Measurements from ENCODE around the gene ANKRD44. TPM values are rescaled to one million over a fixed set of nuclear protein-coding genes. Genes with fewer than 3 reads are reported as not detected.
A peak's percentile ranks its signal among the peaks of the same experiment; 100 is the strongest.

Gene ANKRD44
- total RNA-seq, 1 donor from 2014 or later, result 11.2 TPM

DNA sequence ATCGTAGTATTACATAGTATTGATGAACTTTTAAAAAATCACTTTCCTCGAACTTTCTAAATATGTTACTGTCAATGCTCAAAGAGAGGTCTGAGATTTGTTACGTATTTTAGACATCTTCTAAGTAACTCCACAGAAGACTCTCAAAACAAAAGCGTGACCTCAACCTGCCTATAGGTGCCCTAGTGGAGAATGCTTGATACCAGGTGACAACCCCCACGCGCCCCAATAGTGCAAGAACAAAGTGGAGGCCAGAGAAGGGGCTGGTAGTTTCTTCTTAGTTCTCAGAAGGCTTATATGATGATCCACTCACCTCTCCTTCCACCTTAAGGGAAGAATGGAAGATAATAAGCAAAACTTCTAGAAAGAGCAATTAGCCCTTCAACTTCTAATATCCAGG is 102.6 kb downstream of the ANKRD44 start:
- Mint-ChIP-seq H3K27me3 (ENCODE audit: low read depth) (no peaks in the 10 kb centered on the region), H3K4me1 (peaks cover 24% of the 10 kb centered on the region), H3K9me3 (peaks cover 5% of the 10 kb centered on the region), H3K27ac (ENCODE audit: unreplicated experiment) (no peak overlapping the region), H3K4me3 (no peak overlapping the region), H3K36me3 (ENCODE audit: low read depth) (no peaks in the 10 kb centered on the region)
- no peak for DNase-seq (ENCODE audit: low read depth, low spot score)
- no peak for TF ChIP-seq CTCF (conservative IDR thresholded peaks at IDR 0.05)

GRCh38 chr2:197207598-197207997 is 103.0 kb downstream of the ANKRD44 start:
- Mint-ChIP-seq H3K4me3 (no peak overlapping the region), H3K9me3 (peaks cover 5% of the 10 kb centered on the region), H3K36me3 (ENCODE audit: low read depth) (no peaks in the 10 kb centered on the region), H3K27ac (ENCODE audit: unreplicated experiment) (no peak overlapping the region), H3K4me1 (peaks cover 19% of the 10 kb centered on the region), H3K27me3 (ENCODE audit: low read depth) (no peaks in the 10 kb centered on the region)
- DNase-seq (ENCODE audit: low read depth, low spot score), result no peak
- no peak for TF ChIP-seq CTCF (conservative IDR thresholded peaks at IDR 0.05)

DNA sequence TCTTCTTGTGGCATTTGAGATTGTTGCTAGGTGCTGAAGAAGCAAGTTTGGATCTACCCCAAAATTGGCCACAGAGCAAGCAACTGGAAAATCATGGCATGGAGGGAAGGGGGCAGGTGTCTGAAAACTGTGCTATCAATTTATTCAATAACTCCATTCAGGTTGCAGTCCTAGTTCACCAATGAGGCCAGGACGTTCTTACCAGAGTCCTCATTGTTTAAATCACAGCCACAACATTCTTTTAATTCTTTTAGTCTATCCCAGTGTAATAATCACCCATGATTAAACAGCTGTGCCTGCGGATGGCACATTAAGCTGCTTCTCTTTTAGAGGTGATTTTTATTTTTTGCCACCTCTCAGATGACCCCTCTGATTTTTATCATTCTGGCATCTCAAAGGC is 103.5 kb downstream of the ANKRD44 start:
- no peaks in the 10 kb centered on the region for H3K36me3 Mint-ChIP-seq (ENCODE audit: low read depth)
- H3K9me3 Mint-ChIP-seq, result peaks cover 5% of the 10 kb centered on the region

GRCh38 chr2:197205585-197206215 is 104.9 kb downstream of the ANKRD44 start:
- no peaks in the 10 kb centered on the region for H3K36me3 Mint-ChIP-seq (ENCODE audit: low read depth)
- H3K27ac Mint-ChIP-seq (ENCODE audit: unreplicated experiment), result peak overlapping the region; percentile 81
- no peak for TF ChIP-seq CTCF (conservative IDR thresholded peaks at IDR 0.05)
- peaks cover 17% of the 10 kb centered on the region for H3K4me1 Mint-ChIP-seq
- peaks cover 5% of the 10 kb centered on the region for H3K9me3 Mint-ChIP-seq
- no peak for DNase-seq (ENCODE audit: low read depth, low spot score)
- H3K27me3 Mint-ChIP-seq (ENCODE audit: low read depth), result no peaks in the 10 kb centered on the region
- no peak overlapping the region for H3K4me3 Mint-ChIP-seq

More for the DNA sequence above, 103.5 kb downstream of the ANKRD44 start:
- Mint-ChIP-seq H3K27me3 (ENCODE audit: low read depth) (no peaks in the 10 kb centered on the region), H3K4me3 (no peak overlapping the region), H3K4me1 (peaks cover 17% of the 10 kb centered on the region), H3K27ac (ENCODE audit: unreplicated experiment) (no peak overlapping the region)
- no peak for DNase-seq (ENCODE audit: low read depth, low spot score)
- no peak for TF ChIP-seq CTCF (conservative IDR thresholded peaks at IDR 0.05)

GRCh38 chr2:197204519-197205250 is 105.9 kb downstream of the ANKRD44 start:
- Mint-ChIP-seq H3K9me3 (peaks cover 5% of the 10 kb centered on the region), H3K36me3 (ENCODE audit: low read depth) (no peaks in the 10 kb centered on the region), H3K4me3 (no peak overlapping the region), H3K27ac (ENCODE audit: unreplicated experiment) (no peak overlapping the region), H3K27me3 (ENCODE audit: low read depth) (no peaks in the 10 kb centered on the region), H3K4me1 (peaks cover 16% of the 10 kb centered on the region)
- TF ChIP-seq CTCF (conservative IDR thresholded peaks at IDR 0.05), result no peak
- DNase-seq (ENCODE audit: low read depth, low spot score), result no peak

Data from neural crest cell (in vitro differentiated cells).